ENCODE results near the gene DESI1.
A peak's percentile ranks its signal among the peaks of the same experiment; 100 is the strongest.

DESI1 gene

DNA sequence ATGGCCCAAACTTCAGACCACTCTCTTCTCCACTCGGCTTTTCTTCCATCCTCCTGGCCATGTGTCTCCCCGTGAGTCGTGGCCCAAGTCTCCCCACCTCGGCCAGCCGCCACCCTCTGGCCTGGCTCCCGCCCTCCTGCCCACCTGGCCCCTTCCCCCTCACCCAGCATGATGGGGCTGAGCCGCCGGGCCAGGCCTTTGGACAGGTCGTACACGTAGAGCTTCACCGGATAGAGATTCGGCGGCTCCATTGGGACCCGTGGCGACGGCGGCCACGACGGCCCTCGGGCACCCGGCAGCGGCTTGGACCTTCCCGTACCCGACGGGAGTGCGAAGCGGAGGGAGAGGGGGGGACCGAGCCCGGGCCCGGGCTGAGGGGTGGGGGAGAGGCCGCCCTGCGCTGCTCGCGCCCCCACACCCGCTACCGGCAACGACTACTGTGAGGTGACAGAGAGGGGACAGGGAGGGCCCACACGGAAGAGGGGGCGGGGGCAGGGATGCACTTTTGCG is at the start of gene DESI1:
Gene DESI1 (minus strand): TSS at position 455 of the 510 bp plus-strand sequence. CDS start 204 bp downstream, at position 251.
- Histone ChIP-seq H3K9me2 (ENCODE audit: low read depth, low read length) (no peaks in the 10 kb centered on the region), H2AFZ (ENCODE audit: low read length) (no peak within 1 kb of the TSS), H3K27ac (ENCODE audit: low read depth, low read length, poor library complexity, severe bottlenecking) (peak within 1 kb of the TSS; percentile 75), H3K9ac (ENCODE audit: low read length) (peak within 1 kb of the TSS; percentile 97), H3K4me1 (ENCODE audit: insufficient read depth, low read length, severe bottlenecking) (peaks cover 38% of the 10 kb centered on the region), H3K27me3 (ENCODE audit: insufficient read depth, low read length) (no peaks in the 10 kb centered on the region), H3K9me3 (ENCODE audit: low read length) (no peaks in the 10 kb centered on the region), H3K4me3 (ENCODE audit: low read depth, low read length, poor library complexity, severe bottlenecking) (peak within 1 kb of the TSS; percentile 71), H3K36me3 (ENCODE audit: insufficient read depth, low read length) (peaks cover 33% of the 10 kb centered on the region), H3K79me2 (ENCODE audit: insufficient read depth, low read length) (peaks cover 58% of the 10 kb centered on the region), H3F3A (ENCODE audit: insufficient read depth, low read length) (no peaks in the 10 kb centered on the region), H3K4me2 (ENCODE audit: low read length) (peak within 1 kb of the TSS; percentile 97), H4K20me1 (ENCODE audit: insufficient read depth, low read length) (no peaks in the 10 kb centered on the region)
- TF ChIP-seq, protein P1, sequence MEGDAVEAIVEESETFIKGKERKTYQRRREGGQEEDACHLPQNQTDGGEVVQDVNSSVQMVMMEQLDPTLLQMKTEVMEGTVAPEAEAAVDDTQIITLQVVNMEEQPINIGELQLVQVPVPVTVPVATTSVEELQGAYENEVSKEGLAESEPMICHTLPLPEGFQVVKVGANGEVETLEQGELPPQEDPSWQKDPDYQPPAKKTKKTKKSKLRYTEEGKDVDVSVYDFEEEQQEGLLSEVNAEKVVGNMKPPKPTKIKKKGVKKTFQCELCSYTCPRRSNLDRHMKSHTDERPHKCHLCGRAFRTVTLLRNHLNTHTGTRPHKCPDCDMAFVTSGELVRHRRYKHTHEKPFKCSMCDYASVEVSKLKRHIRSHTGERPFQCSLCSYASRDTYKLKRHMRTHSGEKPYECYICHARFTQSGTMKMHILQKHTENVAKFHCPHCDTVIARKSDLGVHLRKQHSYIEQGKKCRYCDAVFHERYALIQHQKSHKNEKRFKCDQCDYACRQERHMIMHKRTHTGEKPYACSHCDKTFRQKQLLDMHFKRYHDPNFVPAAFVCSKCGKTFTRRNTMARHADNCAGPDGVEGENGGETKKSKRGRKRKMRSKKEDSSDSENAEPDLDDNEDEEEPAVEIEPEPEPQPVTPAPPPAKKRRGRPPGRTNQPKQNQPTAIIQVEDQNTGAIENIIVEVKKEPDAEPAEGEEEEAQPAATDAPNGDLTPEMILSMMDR (IDR thresholded peaks at IDR 0.05; ENCODE audit: low read length) = peak; percentile 3; the same call in 1 of the 2 replicates
- TF ChIP-seq EZH2 (IDR thresholded peaks at IDR 0.05; ENCODE audit: borderline replicate concordance, low read length) = no peak

DNA sequence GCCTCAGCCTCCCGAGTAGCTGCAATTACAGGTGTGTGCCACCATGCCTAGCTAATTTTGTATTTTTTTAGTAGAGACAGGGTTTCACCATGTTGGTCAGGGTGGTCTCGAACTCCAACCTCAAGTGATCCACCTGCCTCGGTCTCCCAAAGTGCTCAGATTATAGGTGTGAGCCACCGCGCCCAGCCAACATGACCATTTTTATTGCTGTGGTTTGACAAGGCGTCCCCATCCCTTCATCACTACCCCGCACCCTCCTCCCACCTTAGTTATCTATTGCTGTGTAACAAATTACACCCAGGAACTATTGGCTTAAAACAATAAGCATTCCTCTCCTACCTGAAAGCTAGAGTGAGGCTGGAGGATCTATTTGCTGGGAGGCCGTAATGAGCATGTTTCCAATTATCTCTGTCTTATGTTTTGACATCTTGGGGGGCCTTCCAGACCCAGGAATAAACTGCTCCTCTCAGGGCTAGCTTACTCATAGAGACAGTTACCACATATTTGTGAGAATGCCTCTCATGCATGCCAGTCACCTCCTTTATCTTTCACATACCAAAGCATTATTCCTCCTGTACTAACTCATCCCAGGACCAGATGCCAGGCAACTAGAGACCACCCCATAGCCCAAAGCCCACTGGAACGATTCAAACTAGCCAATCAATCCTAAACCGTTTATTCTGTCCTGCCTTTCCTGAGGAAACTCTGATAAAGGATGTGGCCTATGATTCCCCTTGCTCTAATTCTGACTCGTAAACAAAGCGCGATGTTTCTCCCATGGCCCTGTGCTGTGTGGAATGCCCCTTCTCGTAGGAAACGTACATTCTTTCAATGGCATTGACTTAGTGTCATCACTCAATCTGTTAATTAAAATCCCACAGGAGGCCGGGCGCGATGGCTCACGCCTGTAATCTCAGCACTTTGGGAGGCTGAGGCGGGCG is 48.4 kb upstream of the DESI1 start:
- H3K79me2 ChIP-seq (ENCODE audit: insufficient read depth, low read length) = no peaks in the 10 kb centered on the region
- H3K4me1 ChIP-seq (ENCODE audit: insufficient read depth, low read length, severe bottlenecking) = peaks cover 17% of the 10 kb centered on the region
- no peak overlapping the region for H2AFZ ChIP-seq (ENCODE audit: low read length)
- no peaks in the 10 kb centered on the region for H3K9me3 ChIP-seq (ENCODE audit: low read length)
- H4K20me1 ChIP-seq (ENCODE audit: insufficient read depth, low read length) = no peaks in the 10 kb centered on the region
- no peak overlapping the region for H3K27ac ChIP-seq (ENCODE audit: low read depth, low read length, poor library complexity, severe bottlenecking)
- TF ChIP-seq, protein P1 (IDR thresholded peaks at IDR 0.05; ENCODE audit: low read length) = no peak
- no peak for TF ChIP-seq EZH2 (IDR thresholded peaks at IDR 0.05; ENCODE audit: borderline replicate concordance, low read length)
- H3K9me2 ChIP-seq (ENCODE audit: low read depth, low read length) = no peaks in the 10 kb centered on the region
- no peaks in the 10 kb centered on the region for H3K27me3 ChIP-seq (ENCODE audit: insufficient read depth, low read length)
- peaks cover 3% of the 10 kb centered on the region; the same call in 1 of the 2 replicates for H3F3A ChIP-seq (ENCODE audit: insufficient read depth, low read length)
- H3K4me3 ChIP-seq (ENCODE audit: low read depth, low read length, poor library complexity, severe bottlenecking) = no peak overlapping the region
- no peak overlapping the region for H3K4me2 ChIP-seq (ENCODE audit: low read length)
- no peak overlapping the region for H3K9ac ChIP-seq (ENCODE audit: low read length)
- peaks cover 38% of the 10 kb centered on the region for H3K36me3 ChIP-seq (ENCODE audit: insufficient read depth, low read length)

DNA sequence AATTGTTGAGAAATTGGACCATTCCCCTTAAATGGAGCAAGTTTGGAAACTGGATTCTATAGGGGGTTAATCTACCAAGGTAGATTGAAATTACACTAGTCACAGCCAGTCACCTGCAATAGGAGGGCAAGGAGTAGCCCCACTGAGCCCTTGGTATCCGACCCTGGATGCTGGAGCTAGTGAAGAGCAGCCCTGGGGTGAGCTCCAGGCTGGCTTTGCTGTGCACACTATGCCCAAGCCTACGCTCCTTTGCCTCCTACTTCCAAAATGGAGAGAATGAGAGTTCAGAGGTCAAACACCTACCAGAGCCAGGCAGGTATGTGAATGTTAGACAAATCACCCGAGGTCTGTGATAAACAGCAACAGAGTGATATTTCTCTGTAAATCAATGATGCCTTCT is 44.1 kb upstream of the DESI1 start:
- H3K27me3 ChIP-seq (ENCODE audit: insufficient read depth, low read length) = no peaks in the 10 kb centered on the region
- TF ChIP-seq EZH2 (IDR thresholded peaks at IDR 0.05; ENCODE audit: borderline replicate concordance, low read length) = no peak
- TF ChIP-seq, protein P1 (IDR thresholded peaks at IDR 0.05; ENCODE audit: low read length) = no peak
- H3K9me3 ChIP-seq (ENCODE audit: low read length) = no peaks in the 10 kb centered on the region
- no peaks in the 10 kb centered on the region for H4K20me1 ChIP-seq (ENCODE audit: insufficient read depth, low read length)
- peaks cover 56% of the 10 kb centered on the region for H3K36me3 ChIP-seq (ENCODE audit: insufficient read depth, low read length)
- no peaks in the 10 kb centered on the region for H3K79me2 ChIP-seq (ENCODE audit: insufficient read depth, low read length)
- peaks cover 17% of the 10 kb centered on the region for H3K4me1 ChIP-seq (ENCODE audit: insufficient read depth, low read length, severe bottlenecking)
- no peak overlapping the region for H3K9ac ChIP-seq (ENCODE audit: low read length)
- no peak overlapping the region for H3K27ac ChIP-seq (ENCODE audit: low read depth, low read length, poor library complexity, severe bottlenecking)
- no peak overlapping the region for H3K4me2 ChIP-seq (ENCODE audit: low read length)
- H3F3A ChIP-seq (ENCODE audit: insufficient read depth, low read length) = peaks cover 3% of the 10 kb centered on the region; the same call in 1 of the 2 replicates
- no peaks in the 10 kb centered on the region for H3K9me2 ChIP-seq (ENCODE audit: low read depth, low read length)
- no peak overlapping the region for H2AFZ ChIP-seq (ENCODE audit: low read length)
- no peak overlapping the region for H3K4me3 ChIP-seq (ENCODE audit: low read depth, low read length, poor library complexity, severe bottlenecking)
